HG03378 (cell line): ENCODE data around the gene PDGFRB.

ENCODE experiments used
- ATAC-seq: cut with Tn5 transposase; IDR thresholded peaks from one replicate; pipeline ENCODE4 v1.9.1; 2021; ENCODE audit warnings: mild to moderate bottlenecking, moderate library complexity; ENCODE audit not compliant: unreplicated experiment

PDGFRB gene

DNA sequence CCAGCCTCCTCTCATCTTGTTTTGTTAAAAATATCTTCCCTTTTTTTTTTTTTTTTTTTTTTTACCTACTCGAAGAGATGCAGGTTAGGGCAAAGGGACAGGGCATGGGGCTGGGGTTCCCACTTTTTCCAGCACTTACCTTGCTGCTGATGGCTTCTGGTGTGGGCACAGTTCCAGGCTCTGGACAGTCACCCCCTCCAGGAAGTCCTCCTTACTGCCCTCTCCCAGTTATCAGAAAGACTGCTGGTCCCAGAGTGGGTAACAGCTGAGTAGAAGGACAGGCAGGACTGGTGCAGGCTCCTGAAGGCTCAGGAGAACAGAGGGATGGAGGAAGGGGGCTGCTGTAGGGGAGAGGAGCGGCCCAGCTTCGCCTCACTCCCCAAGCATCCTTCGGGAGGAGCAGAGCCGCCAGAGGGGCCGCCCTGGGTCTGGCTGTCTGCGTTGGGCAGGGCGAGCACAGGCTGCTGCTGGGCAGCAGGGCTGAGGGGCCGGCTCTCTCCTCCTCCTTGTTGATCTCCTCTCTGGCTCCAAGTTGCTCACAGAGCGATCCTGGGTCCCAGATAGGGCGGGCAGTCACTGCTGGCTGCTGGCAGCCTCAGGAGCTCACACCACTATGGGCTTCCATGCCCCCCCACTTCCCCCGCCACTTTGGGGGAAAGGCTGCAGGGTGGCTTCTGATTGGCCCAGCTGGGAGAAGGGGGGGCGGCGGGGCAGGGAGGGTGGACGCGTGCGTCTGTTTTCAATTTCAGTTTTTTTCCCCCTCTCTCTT is at the start of gene PDGFRB:
Gene PDGFRB (minus strand): TSS at position 588 of the 769 bp plus-strand sequence. CDS start 18,798 bp downstream, outside the sequence.
- ATAC-seq, result no peak

DNA sequence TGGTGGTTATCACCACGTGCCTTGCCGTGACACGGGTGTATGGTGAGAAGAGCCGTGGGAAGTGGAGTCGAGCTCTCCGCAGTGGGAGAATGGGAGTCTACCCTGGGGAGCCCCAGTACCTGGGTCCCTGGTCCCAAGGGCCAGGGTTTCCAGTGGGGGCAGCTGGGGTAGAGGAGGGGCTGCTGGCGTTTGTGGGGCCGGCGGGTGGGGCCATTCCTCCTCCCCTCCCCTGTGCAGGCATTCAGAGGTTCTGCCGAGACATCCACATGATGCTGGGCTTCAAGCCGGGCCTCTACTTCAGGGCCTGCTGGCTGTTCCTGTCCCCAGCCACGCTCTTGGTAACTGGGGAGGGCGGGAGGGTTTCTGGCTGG is 48.9 kb upstream of the PDGFRB start:
- ATAC-seq, result no peak

DNA sequence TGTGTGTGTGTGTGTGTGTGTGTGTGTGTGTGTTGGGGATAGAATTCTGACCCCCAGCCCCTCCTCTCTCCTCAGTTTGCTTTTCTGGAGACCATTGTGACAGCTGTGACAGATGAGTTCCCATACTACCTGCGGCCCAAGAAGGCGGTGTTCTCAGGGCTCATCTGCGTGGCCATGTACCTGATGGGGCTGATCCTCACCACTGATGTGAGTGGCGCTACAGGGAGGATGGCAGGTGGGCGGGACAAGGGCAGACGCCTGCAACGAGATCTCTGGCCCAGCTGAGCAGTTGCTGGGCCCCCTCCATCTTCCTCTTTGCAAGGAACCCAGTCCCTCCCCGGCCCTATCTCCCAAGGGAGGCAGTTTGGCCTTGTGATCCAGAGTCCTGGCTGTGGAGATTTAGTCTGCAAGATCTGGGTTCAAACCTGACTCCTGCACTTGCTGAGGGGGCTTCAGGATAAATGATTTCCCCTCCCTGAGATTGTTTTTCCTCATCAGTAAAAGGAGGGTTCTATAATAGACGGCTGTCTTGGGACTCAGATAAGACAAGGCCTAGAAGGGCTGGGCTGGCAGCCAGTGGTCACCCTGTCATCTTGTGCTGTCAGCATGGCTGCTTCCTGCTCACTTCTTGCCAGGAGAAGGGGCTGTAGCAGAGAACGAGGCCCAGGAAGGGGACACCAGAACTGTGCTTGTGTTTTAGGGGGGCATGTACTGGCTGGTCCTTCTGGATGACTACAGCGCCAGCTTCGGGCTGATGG is 48.4 kb upstream of the PDGFRB start:
- no peak for ATAC-seq

DNA sequence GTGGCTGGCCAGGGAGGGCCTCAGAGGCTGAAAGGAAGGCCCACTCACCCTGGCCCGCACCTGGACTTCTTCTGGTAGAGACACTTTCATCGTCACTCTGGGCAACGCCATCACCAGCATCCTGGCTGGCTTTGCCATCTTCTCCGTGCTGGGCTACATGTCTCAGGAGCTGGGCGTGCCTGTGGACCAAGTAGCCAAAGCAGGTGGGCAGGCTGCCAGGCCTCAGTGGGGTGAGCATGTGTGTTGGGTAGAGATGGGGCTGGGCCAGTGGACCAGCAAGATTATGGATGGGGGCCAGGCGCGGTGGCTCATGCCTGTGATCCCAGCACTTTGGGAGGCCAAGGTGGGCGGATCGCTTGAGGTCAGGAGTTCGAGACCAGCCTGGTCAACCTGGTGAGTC is 46.9 kb upstream of the PDGFRB start:
- ATAC-seq, result no peak

DNA sequence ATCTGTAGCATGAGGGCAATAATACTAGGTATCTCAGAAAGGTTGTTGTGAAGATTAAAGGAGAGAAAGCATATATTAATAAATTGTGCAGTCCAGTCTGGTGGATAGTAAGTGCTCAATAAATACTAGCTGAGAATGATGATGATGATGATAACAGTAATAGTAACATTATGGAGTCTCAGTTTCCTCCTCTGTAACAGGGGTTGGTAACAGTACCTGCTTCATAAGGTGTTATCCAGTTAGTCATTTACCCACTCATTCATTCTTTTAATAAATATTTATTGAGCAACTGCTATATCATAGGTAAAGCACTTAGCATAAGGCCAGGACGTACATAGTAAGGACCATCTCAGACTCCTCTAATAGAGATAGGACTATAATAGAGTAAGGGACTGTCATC is 41.8 kb upstream of the PDGFRB start:
- no peak for ATAC-seq

DNA sequence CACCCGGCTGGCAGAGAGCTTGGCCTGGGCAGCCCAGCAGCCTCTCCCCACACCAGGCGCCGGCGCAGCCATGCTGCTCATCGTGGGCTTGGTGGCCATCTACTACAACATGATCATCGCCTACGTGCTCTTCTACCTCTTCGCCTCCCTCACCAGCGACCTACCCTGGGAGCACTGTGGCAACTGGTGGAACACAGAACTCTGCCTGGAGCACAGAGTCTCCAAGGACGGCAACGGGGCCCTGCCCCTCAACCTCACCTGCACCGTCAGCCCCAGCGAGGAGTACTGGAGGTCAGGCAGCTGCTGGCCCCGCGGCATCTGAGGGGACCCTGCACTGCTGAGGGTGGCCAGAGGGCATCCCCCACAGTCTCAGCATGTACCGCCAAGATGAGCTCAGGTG is 41.3 kb upstream of the PDGFRB start:
- ATAC-seq, result no peak

DNA sequence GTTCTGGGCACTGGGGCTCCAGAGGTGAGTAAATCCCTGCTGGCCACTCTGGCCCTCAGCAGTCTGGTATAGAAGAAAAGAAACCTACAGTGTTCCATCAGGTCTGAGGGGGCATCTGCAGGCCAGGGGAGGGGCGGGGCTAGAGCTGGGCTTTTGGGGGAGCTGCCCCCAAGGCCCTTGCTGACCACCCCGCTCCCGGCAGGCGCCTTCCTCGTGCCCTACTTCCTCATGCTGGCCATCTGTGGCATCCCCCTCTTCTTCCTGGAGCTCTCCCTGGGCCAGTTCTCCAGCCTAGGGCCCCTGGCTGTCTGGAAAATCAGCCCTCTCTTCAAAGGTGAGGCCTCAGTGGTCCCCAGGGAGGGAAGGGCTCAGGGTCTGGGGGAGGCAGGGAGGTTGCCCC is 40.9 kb upstream of the PDGFRB start:
- no peak for ATAC-seq

DNA sequence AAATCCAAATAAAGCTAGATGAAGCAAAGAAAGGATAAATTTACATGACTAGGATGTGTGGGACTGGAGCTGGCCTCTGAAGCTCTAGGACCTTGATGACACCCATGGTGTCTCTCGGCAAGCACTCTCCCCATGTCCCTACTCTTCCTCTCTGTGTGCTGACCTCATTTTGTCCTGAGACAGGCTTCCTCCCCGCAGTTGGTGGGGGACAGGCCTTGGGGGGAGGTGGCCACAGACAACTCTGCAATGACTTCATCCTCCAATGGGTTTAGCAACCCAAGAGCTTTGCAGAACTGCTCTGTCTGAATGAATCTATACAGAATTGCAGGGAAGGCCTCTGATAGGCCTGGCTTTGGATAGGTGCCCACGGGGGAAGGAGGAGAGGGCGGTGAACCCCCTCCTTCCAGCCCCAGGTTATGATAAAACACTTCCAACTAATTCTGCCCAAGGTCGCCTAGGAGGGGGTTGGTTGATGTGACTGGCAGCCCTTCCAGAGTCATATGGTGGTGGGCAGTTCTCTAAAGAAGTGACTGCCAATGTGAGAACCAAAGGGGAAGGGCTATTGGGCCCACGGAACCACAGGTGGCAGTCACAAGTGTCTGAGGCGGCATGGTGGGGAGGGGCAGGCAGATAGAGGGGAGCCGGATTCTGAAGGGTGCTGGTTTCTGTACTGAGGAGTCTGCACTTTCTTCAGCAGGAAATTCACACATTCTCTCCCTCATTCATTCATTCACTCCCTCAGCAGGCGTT is 40.3 kb upstream of the PDGFRB start:
- ATAC-seq, result no peak

DNA sequence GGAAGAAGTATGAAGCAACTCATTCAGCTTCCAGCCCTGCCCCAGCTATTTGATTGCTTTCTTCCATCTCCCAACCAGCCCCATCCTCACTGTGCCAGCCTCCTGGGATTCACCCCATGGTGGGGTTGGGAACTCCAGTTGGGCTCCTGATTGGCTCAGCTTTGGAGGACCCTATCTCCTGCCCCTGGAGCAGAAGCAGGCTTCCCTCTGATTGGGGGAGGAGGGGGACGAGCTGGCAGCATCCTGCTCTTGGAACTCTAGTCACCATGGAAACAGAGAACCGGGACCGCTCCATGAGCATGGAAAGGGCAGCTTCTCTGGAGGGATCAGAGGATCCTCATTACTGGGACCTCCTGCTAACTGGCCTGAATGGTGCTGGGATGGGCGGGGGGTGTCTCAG is 36.8 kb upstream of the PDGFRB start:
- no peak for ATAC-seq

DNA sequence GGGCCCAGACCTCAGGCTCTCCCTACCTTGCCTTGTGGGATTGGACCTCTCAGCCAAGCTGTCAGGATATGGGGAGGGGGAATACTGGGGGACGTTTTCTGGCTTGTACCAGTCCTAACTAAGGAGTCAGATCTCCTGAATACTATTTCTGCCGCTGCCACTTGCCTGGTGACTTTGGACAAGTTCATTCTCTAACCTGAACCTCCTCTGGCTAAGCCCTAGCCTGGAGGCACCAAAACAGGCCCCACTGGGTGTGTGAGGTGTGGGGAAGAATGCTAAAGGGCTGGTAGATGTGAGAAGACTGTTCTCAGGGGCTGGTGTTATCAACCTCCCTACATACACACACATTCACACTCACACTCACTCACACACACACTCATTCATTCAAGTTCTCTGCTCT is 35.3 kb upstream of the PDGFRB start:
- ATAC-seq, result no peak

DNA sequence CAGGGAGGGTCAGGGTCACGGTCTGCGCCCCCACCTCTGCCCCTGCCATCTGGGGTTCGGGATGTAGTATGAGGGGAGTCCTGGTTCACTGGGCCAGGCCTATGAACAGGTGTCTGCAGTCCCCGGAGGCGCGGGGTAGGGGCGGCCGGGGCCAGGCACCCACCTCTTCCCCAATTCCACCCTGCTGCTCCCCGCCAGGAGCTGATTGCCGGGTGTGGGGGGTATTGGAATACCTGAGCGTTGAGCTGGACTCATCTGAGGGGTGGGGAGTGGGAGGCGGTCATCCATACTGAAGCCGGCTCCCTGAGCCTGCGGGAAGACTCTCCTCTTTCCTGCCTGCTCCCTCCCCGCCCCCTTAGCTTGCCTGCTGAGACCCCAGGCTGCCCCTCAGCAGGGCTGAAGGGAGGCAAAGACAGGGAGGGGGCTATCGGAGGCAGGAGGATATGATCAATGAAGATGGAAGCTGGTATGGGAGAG is 34.9 kb upstream of the PDGFRB start:
- no peak for ATAC-seq

DNA sequence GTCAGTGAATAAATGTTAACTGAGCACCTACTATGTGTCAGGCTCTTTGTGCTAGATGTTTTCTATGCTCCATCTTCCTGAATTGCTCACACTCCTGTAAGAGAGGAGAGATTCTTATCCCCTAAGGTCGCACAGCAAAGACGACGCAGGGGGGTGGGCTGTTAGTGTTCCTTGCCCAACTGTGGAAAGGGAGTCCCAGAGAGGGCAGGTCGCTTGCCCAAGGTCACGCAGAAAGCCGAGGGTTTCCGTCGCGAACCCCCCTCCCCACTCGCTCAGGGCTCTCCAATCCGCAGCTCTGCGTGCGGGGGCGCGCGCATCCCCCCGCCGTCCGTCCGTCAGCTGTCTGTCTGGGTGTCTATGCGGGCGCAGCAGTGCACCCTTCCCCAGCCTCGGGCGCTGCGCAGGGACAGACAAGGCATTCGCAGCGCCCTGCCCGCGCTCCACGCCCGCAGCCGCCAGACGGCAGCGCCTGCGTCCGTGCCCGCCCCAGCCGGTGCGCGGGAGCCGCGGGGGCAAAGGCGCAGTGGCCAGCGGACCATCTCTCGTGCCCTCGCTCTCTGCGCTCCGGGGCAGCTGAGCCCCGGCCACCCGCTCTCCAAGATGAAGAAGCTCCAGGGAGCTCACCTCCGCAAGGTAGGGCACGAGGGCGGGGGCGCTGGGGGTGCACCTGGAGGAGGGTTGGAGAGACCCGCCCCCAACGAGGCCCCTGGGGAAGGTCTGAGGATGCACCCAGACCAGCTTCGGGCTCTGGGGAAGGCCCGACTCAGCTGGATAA is 34.3 kb upstream of the PDGFRB start, which contains the start of gene SLC6A7:
Gene SLC6A7 (plus strand): TSS at position 335 of the 775 bp plus-strand sequence. CDS start 266 bp downstream, at position 601.
- no peak for ATAC-seq

DNA sequence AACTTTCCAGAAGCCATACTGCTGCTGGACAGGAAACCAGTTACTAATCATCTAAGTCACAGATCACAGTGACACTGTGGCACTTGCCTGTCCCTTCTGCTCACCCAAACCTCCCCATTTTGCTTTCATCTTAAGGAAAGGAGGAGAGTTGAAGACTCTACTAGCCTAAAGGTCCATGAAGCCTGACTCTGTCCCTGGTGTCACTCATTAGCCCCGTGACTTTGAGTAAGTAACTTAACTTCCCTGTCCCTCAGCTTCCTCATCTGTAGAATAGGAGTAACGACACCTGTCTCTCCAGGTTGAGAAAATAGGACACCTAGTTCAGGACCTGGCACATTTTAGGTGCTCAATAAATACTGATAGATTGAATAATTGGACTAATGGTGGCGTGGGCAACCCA is 33.7 kb upstream of the PDGFRB start:
- ATAC-seq, result no peak

DNA sequence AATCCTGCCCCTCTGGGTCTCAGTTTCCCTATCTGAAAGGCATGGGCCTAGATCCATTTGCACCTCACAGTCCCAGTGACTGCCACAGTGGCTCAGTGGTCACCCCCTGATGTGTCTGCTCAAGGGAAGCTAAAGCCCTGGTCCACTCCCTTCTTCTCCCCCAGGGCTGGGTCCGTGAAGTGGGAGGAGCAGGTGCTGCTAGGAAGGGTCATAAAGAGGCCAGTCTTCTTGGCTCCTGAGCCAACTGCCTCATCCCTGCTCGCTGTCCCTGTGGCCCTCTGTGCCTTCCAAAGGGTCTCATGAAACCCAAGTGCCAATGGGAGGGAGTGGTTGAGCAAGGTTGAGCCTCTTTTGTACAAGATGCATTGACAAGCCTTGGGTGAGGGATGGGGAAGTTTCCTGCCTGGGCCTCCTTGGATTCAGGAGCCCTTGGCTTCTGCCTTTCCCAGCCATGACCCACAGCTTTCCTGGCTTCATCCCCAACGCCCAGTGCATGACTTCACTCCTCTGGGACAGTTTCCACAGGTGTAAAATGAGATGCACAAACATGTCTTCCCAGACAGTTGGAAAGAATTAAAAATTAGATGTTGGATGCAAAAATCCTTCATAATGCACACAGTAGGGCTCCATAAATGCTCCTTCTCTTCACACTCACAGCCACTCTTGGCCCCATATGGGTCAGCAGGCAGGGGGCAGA is 32.6 kb upstream of the PDGFRB start:
- no peak for ATAC-seq

DNA sequence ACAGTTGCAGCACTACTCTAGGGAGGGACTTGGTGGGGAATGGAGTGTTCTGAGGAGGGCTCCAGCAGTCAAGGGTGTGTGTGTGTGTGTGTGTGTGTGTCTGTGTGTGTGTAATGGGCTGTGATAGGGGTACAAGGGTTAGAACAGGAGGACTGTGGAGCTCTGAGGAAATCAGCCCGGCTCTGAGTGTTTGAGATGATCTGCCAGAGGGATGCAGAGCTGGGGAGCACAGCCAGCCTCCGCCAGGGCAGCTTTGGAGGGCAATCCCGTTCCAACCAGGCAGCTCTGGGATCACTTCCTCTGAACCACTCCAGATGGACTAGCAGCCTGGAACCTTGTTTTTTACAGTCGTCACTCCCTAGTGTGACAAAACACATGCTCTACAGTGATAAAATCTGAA is 31.3 kb upstream of the PDGFRB start:
- ATAC-seq, result no peak

DNA sequence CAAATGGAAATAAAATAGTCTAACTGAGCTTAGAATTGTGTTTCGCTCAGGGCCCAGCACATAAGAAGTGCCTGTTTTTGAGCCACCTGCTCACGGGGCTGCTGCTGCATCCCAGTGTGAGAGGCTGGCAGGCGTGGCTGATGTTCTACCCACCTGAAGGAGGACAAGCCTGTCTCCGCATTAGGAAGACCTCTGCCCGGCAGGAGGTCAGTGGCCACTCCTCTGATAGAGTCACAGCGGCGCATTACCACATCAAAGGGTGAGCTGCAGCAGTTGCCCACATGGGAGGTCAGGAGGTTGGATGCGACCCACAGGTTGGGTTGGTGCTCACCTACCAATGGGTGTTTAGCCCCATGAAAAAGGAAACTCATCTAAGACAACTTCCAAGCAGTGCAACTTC is 30.5 kb upstream of the PDGFRB start:
- no peak for ATAC-seq

DNA sequence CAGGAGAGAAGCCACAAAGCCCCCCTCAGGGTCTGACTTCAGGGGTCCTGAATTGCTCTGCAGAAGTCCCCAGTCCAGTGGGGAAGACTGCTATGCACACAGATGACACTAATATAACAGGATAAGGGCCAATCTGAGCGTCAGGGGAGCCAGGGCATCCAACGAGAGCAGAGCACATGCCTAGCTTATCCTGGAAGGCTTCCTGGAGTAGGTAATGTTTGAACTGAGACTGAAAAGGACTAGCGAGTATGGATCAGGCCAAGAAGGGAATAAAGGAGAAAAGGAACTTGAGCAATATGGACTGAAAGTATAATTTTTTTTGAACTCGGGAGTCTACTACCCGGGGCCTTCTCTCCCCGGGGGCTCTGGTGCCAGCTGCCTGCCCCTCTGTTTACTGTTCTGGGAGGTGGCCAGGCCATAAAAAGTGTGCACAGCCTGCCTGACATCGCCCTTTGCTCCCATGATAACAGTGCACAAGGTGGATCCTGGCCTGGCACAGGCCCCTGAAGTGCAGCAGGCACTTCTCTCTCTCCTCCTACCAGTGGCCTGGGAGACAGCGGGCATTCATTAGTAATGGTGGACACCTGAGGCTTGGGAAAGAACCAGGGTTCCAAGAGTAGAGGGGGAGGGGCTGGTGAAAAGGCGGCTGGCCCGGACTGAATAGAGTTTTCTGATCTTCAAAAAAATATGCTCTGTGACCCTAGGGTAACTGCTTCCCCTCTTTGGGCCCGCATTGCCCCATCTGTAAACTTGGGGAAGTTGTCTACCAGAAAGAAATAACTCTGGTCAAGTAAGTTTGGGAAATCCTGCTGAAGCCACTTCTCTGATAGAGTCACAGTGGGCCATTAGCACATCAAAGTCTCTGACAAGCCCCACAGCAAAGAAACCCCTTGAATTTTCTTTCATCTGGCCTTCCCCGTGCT is 29.6 kb upstream of the PDGFRB start:
- ATAC-seq, result no peak

DNA sequence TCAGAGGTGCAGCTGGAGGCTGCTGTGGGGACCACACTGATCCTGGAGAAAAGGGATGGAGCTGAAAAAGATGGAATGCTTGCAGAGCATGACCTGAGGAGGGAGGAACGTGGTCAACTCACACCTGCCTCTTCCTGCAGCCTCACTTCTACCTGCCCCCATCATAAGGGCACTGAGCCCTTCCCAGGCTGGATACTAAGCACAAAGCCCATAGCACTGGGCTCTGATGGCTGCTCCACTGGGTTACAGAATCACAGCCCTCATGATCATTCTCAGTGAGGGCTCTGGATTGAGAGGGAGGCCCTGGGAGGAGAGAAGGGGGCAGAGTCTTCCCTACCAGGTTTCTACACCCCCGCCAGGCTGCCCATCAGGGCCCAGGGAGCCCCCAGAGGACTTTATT is 28.4 kb upstream of the PDGFRB start:
- no peak for ATAC-seq

DNA sequence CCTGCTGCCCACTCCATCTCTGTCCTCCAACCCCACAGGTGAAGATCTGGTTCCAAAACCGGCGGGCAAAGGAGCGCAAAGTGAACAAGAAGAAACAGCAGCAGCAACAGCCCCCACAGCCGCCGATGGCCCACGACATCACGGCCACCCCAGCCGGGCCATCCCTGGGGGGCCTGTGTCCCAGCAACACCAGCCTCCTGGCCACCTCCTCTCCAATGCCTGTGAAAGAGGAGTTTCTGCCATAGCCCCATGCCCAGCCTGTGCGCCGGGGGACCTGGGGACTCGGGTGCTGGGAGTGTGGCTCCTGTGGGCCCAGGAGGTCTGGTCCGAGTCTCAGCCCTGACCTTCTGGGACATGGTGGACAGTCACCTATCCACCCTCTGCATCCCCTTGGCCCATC is 27.8 kb upstream of the PDGFRB start:
- ATAC-seq, result no peak
